Mucosa of descending colon (tissue), 3 donors: ENCODE results near the gene PAX2. TPM values are rescaled to one million over a fixed set of nuclear protein-coding genes. Genes with fewer than 3 reads are reported as not detected.

ENCODE experiments used
- ATAC-seq: fragments of 200-7000 bp; cut with Tn5 transposase; one replicate; pipeline ENCODE4 v1.9.1; 2020; ENCODE audit warnings: mild to moderate bottlenecking, moderate library complexity
- DNase-seq, 3 donors: peaks; one replicate each; pipeline ENCODE4 v3.0.0-alpha.2; 2020
- H3K36me3 ChIP-seq: fragments of 200-600 bp; one replicate; pipeline ENCODE4 v1.8.0; 2021; ENCODE audit warnings: low read depth, mild to moderate bottlenecking
- H3K4me1 ChIP-seq: fragments of 200-600 bp; one replicate; pipeline ENCODE4 v1.8.0; 2021; ENCODE audit warnings: low read depth, mild to moderate bottlenecking
- H3K4me3 ChIP-seq: fragments of 200-600 bp; one replicate; pipeline ENCODE4 v1.8.0; 2021; ENCODE audit warnings: mild to moderate bottlenecking
- H3K9me3 ChIP-seq: fragments of 200-600 bp; one replicate; pipeline ENCODE4 v1.8.0; 2021; ENCODE audit warnings: mild to moderate bottlenecking
- intact Hi-C, 2 donors: fragments of 100-400 bp; cut with DNase I in 1 of 2; cut with micrococcal nuclease in 1 of 2; formaldehyde crosslinking; loops; one replicate each; pipeline versions ENCODE4 v1.11.0 to v1.11.1; 2022; cut with DNase I, micrococcal nuclease
- total RNA-seq, 3 donors: library from RNA; stranded (reverse); fragmentation: NEBNext Ultra II Directional in 2 of 3; extraction: Animal tissue kit (Norgen Biotek cat#: 25700) in 2 of 3; gene quantifications; one replicate each; pipeline versions ENCODE4 v1.2.1 to v1.2.4, GENCODE V29; 2021 to 2023
- TF ChIP-seq, protein P1 (sequence below): fragments of 200-600 bp; IDR thresholded peaks from one replicate; pipeline ENCODE4 v1.8.0; 2022; ENCODE audit warnings: antibody characterized with exemption, mild to moderate bottlenecking
- donor health status: DM: no; HTN: no; CAD: no; lungs with moderate emphysema.
- donor health status: DM: no; HTN: no; CAD: no.
- donor health status: DM: no; HTN: yes; CAD: no.

PAX2 gene
- total RNA-seq, 3 donors from 2014 or later: not detected

DNA sequence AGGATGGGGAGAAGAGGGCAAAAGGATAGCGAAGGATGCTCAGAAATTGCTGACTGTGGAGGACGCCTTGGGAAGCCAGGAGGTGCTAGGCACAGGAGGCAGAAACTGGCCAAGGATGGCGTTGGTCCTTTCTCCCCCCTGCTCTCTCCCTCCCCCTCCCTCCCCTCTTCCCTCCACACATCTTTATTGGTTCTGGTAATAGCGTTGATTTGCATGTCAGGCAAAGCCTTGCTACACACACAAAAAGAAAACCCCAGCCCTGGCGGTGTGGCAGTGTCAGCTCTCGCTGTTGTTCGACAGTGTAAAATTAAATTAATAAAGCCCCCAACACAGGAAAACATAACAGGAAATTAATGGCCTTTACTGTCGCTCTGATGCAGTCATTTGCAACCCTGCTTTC is 47.2 kb downstream of the PAX2 start:
- no peaks in the 10 kb centered on the region for H3K4me1 ChIP-seq
- ATAC-seq: no peak
- no peaks in the 10 kb centered on the region for H3K9me3 ChIP-seq
- intact Hi-C loops: no loop called here
- TF ChIP-seq, protein P1, sequence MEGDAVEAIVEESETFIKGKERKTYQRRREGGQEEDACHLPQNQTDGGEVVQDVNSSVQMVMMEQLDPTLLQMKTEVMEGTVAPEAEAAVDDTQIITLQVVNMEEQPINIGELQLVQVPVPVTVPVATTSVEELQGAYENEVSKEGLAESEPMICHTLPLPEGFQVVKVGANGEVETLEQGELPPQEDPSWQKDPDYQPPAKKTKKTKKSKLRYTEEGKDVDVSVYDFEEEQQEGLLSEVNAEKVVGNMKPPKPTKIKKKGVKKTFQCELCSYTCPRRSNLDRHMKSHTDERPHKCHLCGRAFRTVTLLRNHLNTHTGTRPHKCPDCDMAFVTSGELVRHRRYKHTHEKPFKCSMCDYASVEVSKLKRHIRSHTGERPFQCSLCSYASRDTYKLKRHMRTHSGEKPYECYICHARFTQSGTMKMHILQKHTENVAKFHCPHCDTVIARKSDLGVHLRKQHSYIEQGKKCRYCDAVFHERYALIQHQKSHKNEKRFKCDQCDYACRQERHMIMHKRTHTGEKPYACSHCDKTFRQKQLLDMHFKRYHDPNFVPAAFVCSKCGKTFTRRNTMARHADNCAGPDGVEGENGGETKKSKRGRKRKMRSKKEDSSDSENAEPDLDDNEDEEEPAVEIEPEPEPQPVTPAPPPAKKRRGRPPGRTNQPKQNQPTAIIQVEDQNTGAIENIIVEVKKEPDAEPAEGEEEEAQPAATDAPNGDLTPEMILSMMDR: no peak
- H3K36me3 ChIP-seq: no peaks in the 10 kb centered on the region
- no peak for DNase-seq
- H3K4me3 ChIP-seq: no peak overlapping the region

DNA sequence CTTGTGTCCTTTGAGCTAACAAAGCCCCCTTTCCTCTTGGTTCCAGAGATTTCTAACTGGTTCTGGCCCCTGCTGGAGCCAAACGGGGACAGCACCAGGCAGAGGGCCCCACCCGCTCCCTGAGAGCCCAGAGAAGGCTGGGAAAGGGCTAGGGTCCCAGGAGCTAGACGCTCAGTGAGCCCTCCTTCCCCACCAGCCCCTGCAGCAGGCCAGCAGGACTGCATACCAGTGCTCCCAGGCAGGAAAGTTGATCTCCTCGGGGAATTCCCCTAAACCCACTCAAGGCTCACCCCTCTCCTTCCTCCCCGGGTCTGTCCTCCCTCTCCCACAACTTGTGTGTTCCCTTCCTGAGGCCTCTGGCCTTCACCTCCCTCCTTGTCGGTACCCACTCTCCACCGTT is 47.7 kb downstream of the PAX2 start:
- ATAC-seq (no peak), DNase-seq (peak in 1 of 3 donors; percentile 18)
- no peaks in the 10 kb centered on the region for H3K4me1 ChIP-seq
- intact Hi-C loops: no loop called here
- H3K4me3 ChIP-seq: no peak overlapping the region
- TF ChIP-seq, protein P1: no peak
- H3K9me3 ChIP-seq: no peaks in the 10 kb centered on the region
- no peaks in the 10 kb centered on the region for H3K36me3 ChIP-seq

DNA sequence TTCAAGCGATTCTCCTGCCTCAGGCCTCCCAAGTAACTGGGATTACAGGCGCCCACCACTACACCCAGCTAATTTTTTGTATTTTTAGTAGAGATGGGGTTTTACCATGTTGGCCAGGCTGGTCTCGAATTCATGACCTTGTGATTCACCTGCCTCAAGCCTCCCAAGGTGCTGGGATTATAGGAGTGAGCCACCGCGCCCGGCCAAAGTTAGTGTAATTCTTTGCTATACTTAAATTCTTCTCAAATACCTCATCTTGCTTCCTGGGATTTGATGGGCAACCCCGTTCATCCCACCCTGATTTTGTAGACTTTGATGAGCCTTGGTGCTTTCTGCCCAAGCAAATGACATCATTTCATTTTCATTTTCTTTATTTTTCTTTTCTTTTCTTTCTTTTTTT is 54.5 kb downstream of the PAX2 start:
- no peak for DNase-seq
- Histone ChIP-seq H3K36me3 (no peaks in the 10 kb centered on the region), H3K4me1 (no peaks in the 10 kb centered on the region), H3K4me3 (no peak overlapping the region), H3K9me3 (no peaks in the 10 kb centered on the region)
- intact Hi-C loops: no loop called here
- TF ChIP-seq, protein P1: no peak
- no peak for ATAC-seq

DNA sequence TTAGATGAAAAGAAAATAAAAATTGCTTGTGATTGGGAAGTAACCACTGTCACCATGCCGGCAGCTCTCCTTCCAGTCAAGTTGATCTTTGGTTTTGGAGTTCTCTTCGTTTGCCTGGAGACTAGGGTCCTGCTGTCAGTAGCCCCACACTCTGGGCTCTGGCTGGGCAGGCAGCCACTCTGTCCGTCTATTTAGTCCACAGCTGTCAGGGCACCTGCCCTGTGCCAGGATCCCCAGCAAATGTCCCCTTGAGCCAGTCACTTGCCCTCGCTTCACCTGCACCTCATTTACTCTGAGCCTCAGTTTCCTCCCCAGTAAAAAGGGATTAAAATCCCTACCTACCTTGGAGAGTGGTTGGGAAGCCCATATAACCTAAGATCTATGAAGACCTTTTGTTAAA is 55.5 kb downstream of the PAX2 start:
- ATAC-seq (no peak), DNase-seq (peak in 1 of 3 donors; percentile 12)
- TF ChIP-seq, protein P1: no peak
- intact Hi-C loops: no loop called here
- H3K4me1 ChIP-seq: no peaks in the 10 kb centered on the region
- no peaks in the 10 kb centered on the region for H3K9me3 ChIP-seq
- no peaks in the 10 kb centered on the region for H3K36me3 ChIP-seq
- no peak overlapping the region for H3K4me3 ChIP-seq

DNA sequence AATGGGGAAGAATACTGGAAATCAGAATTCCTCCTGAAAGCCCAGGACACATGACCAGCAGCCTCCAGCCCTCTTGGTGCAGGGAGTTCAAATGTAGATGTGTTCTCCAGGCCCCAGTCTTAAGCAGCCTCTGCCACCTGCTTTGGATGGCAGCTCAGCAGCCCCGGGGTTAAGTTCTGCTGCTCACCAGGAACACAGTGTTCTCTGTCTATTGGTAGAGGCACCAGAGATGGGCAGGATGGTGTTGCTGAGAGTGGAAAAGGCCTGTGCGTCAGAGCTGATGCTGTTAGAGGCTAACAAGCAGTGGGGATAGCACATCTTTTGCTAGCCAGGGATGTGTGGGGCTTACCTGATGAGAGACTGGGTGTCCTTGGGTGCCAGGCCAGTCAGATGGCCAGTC is 56.8 kb downstream of the PAX2 start:
- Histone ChIP-seq H3K36me3 (no peaks in the 10 kb centered on the region), H3K4me3 (no peak overlapping the region), H3K4me1 (no peaks in the 10 kb centered on the region), H3K9me3 (no peaks in the 10 kb centered on the region)
- DNase-seq (no peak), ATAC-seq (no peak)
- intact Hi-C loops: no loop called here
- TF ChIP-seq, protein P1: no peak

DNA sequence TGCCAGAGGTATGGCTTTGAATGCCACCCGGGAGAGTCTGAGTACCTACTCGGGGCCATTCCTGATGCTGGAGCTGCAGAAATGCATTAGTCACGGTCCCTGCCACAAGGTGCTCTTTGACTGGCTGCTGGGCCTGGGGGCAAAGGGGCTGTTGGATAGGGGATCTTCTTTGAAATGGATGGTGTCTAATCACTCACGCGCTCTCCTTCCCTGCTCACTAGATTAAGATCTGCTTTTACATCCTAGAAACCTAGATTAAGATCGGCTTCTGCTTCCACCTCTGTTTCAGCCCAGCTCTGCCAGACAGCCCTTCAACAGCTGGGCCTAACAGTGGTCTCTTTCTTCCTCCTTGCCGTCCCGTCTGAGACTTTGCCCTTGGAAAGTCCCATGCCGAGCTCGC is 57.2 kb downstream of the PAX2 start:
- Histone ChIP-seq H3K36me3 (no peaks in the 10 kb centered on the region), H3K4me1 (no peaks in the 10 kb centered on the region), H3K9me3 (no peaks in the 10 kb centered on the region), H3K4me3 (no peak overlapping the region)
- intact Hi-C loops: no loop called here
- ATAC-seq (no peak), DNase-seq (peak in 1 of 3 donors; percentile 7)
- TF ChIP-seq, protein P1: no peak
